ENCODE measurements around the gene HIGD2B. TPM values are rescaled to one million over a fixed set of nuclear protein-coding genes. Genes with fewer than 3 reads are reported as not detected.
"Not testable (repeated sequence)": the region's sequence is repeated elsewhere in the genome, so short reads cannot be mapped to it uniquely, and the experiment has no call there.

The HIGD2B gene

GRCh38 chr15:72636519-72637282 is 49.3 kb downstream of the HIGD2B start:
- H3K27me3 ChIP-seq (ENCODE audit: insufficient read depth, low read length, poor library complexity); H4K5ac ChIP-seq (ENCODE audit: low read length); H3K9ac ChIP-seq (ENCODE audit: low read length); H3K27ac ChIP-seq (ENCODE audit: low read depth, low read length); H2BK15ac ChIP-seq (replicated peaks; ENCODE audit: low read depth); H3K4me3 ChIP-seq (ENCODE audit: low read length); H3K79me2 ChIP-seq (ENCODE audit: control insufficient read depth, insufficient read depth, low read length); H2BK5ac ChIP-seq (ENCODE audit: low read length); H2AK5ac ChIP-seq (ENCODE audit: low read length); H3K36me3 ChIP-seq (ENCODE audit: control insufficient read depth, insufficient read depth, low read length); H3K79me1 ChIP-seq (ENCODE audit: low read length); H3K4me1 ChIP-seq (ENCODE audit: control insufficient read depth, low read depth, low read length); H3K18ac ChIP-seq (ENCODE audit: low read length); H3K23ac ChIP-seq (ENCODE audit: low read length); H3K4me2 ChIP-seq (ENCODE audit: low read length); H4K8ac ChIP-seq (ENCODE audit: low read depth, low read length); H2BK120ac ChIP-seq (ENCODE audit: low read depth, low read length); H3K4ac ChIP-seq (ENCODE audit: low read depth, low read length): not testable (repeated sequence)
- WGBS (ENCODE audit: extremely low coverage, insufficient coverage, low lambda C conversion rate) = no CpG with 5 or more reads among the region's 43 CpGs
- H3K56ac ChIP-seq (ENCODE audit: low read length) = peak overlapping the region; percentile 49
- peak; percentile 84 for DNase-seq

GRCh38 chr15:72629068-72629570 is 56.9 kb downstream of the HIGD2B start:
- H3K4me2 ChIP-seq (ENCODE audit: low read length); H3K27ac ChIP-seq (ENCODE audit: low read depth, low read length); H3K18ac ChIP-seq (ENCODE audit: low read length); H3K4ac ChIP-seq (ENCODE audit: low read depth, low read length); H3K79me1 ChIP-seq (ENCODE audit: low read length); H3K36me3 ChIP-seq (ENCODE audit: control insufficient read depth, insufficient read depth, low read length); H3K79me2 ChIP-seq (ENCODE audit: control insufficient read depth, insufficient read depth, low read length); H2AK5ac ChIP-seq (ENCODE audit: low read length); H2BK15ac ChIP-seq (replicated peaks; ENCODE audit: low read depth); H4K5ac ChIP-seq (ENCODE audit: low read length); DNase-seq; H3K4me1 ChIP-seq (ENCODE audit: control insufficient read depth, low read depth, low read length); H3K56ac ChIP-seq (ENCODE audit: low read length); H3K9ac ChIP-seq (ENCODE audit: low read length); H2BK5ac ChIP-seq (ENCODE audit: low read length); H3K23ac ChIP-seq (ENCODE audit: low read length); H3K27me3 ChIP-seq (ENCODE audit: insufficient read depth, low read length, poor library complexity); H2BK120ac ChIP-seq (ENCODE audit: low read depth, low read length); H4K8ac ChIP-seq (ENCODE audit: low read depth, low read length); H3K4me3 ChIP-seq (ENCODE audit: low read length): not testable (repeated sequence)
- no CpG with 5 or more reads among the region's 7 CpGs for WGBS (ENCODE audit: extremely low coverage, insufficient coverage, low lambda C conversion rate)

- not testable (repeated sequence) for H3K4me2 ChIP-seq (ENCODE audit: low read length); H3K27ac ChIP-seq (ENCODE audit: low read depth, low read length); H2BK15ac ChIP-seq (replicated peaks; ENCODE audit: low read depth); H3K79me1 ChIP-seq (ENCODE audit: low read length); H3K27me3 ChIP-seq (ENCODE audit: insufficient read depth, low read length, poor library complexity); H3K56ac ChIP-seq (ENCODE audit: low read length); H3K79me2 ChIP-seq (ENCODE audit: control insufficient read depth, insufficient read depth, low read length); H3K36me3 ChIP-seq (ENCODE audit: control insufficient read depth, insufficient read depth, low read length); H2BK5ac ChIP-seq (ENCODE audit: low read length); H3K23ac ChIP-seq (ENCODE audit: low read length); H4K8ac ChIP-seq (ENCODE audit: low read depth, low read length); H3K4me3 ChIP-seq (ENCODE audit: low read length); H4K5ac ChIP-seq (ENCODE audit: low read length); H3K4me1 ChIP-seq (ENCODE audit: control insufficient read depth, low read depth, low read length); H3K9ac ChIP-seq (ENCODE audit: low read length); H3K18ac ChIP-seq (ENCODE audit: low read length); H3K4ac ChIP-seq (ENCODE audit: low read depth, low read length); H2BK120ac ChIP-seq (ENCODE audit: low read depth, low read length); H2AK5ac ChIP-seq (ENCODE audit: low read length)
- WGBS (ENCODE audit: extremely low coverage, insufficient coverage, low lambda C conversion rate) = no CpG with 5 or more reads among the region's 11 CpGs
- peak; percentile 15 for DNase-seq
Observed at GRCh38 chr15:72628249-72629067, 57.5 kb downstream of the HIGD2B start.

- H3K23ac ChIP-seq (ENCODE audit: low read length); H3K56ac ChIP-seq (ENCODE audit: low read length); H3K79me2 ChIP-seq (ENCODE audit: control insufficient read depth, insufficient read depth, low read length); H3K79me1 ChIP-seq (ENCODE audit: low read length); H3K4me1 ChIP-seq (ENCODE audit: control insufficient read depth, low read depth, low read length); H4K5ac ChIP-seq (ENCODE audit: low read length); H3K27ac ChIP-seq (ENCODE audit: low read depth, low read length); H3K36me3 ChIP-seq (ENCODE audit: control insufficient read depth, insufficient read depth, low read length); DNase-seq; H2BK15ac ChIP-seq (replicated peaks; ENCODE audit: low read depth); H2BK120ac ChIP-seq (ENCODE audit: low read depth, low read length); H3K4ac ChIP-seq (ENCODE audit: low read depth, low read length); H3K9ac ChIP-seq (ENCODE audit: low read length); H3K4me3 ChIP-seq (ENCODE audit: low read length); H2BK5ac ChIP-seq (ENCODE audit: low read length); H3K4me2 ChIP-seq (ENCODE audit: low read length); H4K8ac ChIP-seq (ENCODE audit: low read depth, low read length); H2AK5ac ChIP-seq (ENCODE audit: low read length); H3K18ac ChIP-seq (ENCODE audit: low read length); H3K27me3 ChIP-seq (ENCODE audit: insufficient read depth, low read length, poor library complexity): not testable (repeated sequence)
- WGBS (ENCODE audit: extremely low coverage, insufficient coverage, low lambda C conversion rate) = no CpG with 5 or more reads among the region's 3 CpGs
Observed at GRCh38 chr15:72626153-72626552, 59.8 kb downstream of the HIGD2B start.

Small RNA genes within 50 kb of the gene (small RNA-seq; reads per million reads assigned to genes)
- not detected for gene RN7SL853P (ENCODE audit: insufficient read depth)
